LNCaP clone FGC (cell line): Measurements from ENCODE around the gene KIF5C.
A peak's percentile ranks its signal among the peaks of the same experiment; 100 is the strongest.

Experiments used
- DNase-seq: peaks from one replicate; pipeline ENCODE4 v3.0.0-alpha.2; 2011; ENCODE audit warnings: low read depth
- H3K4me3 ChIP-seq: 2 replicates; pipeline ENCODE4 v1.5.1; 2011; ENCODE audit warnings: mild to moderate bottlenecking, low read depth, low read length, control low read depth
- CTCF ChIP-seq: IDR thresholded peaks from 2 replicates; pipeline ENCODE4 v1.5.1; 2012; ENCODE audit warnings: mild to moderate bottlenecking; ENCODE audit not compliant: control insufficient read depth, insufficient read depth; ENCODE audit errors: extremely low read depth

Gene KIF5C

GRCh38 chr2:148966438-148966758 is 91.4 kb downstream of the KIF5C start:
- DNase-seq: no peak
- no peak overlapping the region for H3K4me3 ChIP-seq
- no peak for TF ChIP-seq CTCF

DNA sequence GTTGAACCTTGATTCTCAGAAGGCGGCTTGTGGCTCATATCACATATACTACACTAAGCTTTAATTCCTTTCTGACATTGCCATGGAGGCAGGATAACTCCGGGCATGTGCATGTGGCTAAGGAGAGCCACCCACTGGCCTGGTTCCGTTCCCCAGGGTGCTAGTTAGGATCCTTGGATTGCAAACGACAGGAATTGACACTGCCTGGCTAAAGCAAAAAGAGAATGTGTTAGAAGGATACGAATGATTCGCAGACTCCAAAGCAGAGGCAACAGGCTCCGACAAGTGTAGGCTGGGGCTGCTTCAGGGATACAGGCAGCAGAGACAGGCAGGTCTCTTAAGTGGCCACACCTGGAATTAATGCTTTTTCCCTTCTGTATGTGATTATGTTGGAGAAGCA is 92.0 kb downstream of the KIF5C start:
- no peak for DNase-seq
- TF ChIP-seq CTCF: no peak
- H3K4me3 ChIP-seq: no peak overlapping the region

GRCh38 chr2:148967578-148967977 is 92.6 kb downstream of the KIF5C start:
- DNase-seq: no peak
- TF ChIP-seq CTCF: peak; percentile 14; the same call in 1 of the 2 replicates
- H3K4me3 ChIP-seq: no peak overlapping the region

DNA sequence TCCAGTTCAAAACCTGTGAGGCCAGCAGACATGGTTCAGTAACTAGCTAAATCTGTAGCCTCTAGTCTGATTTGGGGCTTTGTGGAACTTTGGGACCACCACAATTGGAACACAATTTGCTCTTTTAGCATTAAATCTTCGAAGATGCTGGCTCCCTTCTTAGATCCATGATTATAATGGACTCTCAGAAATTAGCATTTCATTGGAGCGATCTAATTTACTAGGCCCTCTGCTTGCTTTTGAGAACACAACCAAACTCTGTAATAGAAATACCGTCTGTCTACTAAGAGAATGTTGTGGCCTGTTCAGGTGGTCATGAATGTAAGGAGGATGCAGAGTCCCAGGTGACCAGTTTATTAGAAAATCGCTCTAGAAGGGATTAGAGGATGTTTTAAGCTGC is 93.3 kb downstream of the KIF5C start:
- no peak for TF ChIP-seq CTCF
- H3K4me3 ChIP-seq: no peak overlapping the region
- no peak for DNase-seq

DNA sequence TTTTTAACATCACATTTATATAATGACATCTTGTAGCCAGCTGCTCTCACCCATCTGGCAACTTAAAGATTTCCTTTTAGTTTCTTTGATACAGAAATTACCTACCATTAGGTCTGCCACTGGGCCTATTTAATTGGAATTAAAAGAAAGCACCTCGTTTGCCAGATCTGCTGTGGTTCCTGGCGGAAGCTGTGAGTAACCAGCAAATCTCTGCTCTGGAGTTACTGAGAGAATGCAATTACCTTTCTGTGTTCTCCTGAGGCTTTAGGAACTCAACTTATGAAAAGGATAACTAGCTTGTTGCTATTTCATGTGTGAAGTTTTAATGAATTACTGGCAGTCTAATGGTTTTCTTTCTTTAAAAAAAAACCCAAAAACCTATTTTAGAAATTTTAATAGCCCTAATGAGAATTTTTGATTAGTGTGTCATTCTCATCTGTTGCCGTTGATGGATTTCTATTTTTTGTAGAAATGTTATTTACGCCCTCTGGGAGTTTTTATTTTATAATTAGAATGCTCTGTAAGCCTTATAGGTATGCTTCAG is 93.8 kb downstream of the KIF5C start:
- DNase-seq: no peak
- no peak for TF ChIP-seq CTCF
- H3K4me3 ChIP-seq: no peak overlapping the region

- no peak overlapping the region for H3K4me3 ChIP-seq
- TF ChIP-seq CTCF: no peak
- DNase-seq: no peak
These were observed 94.6 kb downstream of the KIF5C start for GRCh38 chr2:148969659-148970061.

DNA sequence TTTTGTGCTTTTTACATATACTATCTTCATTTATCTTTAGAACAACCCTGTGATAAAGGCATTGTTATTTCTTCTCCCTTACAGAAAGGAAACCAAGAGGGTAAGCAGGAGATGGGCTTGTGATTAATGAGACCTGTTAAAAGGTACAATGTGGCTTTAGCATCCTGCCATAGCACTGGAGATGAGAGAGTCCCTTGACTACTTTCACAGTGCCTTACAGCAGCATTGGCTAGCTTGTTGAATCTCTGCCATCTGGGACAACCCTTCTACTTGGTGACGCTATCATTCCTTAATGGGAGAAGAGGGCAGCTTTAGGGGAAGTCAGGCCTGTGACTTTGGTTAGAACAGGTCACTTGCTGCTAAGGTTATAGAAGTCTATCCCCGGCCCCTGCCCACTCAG is 95.4 kb downstream of the KIF5C start:
- no peak for DNase-seq
- no peak overlapping the region for H3K4me3 ChIP-seq
- no peak for TF ChIP-seq CTCF
